Measurements from ENCODE around the gene FBN3.
"Not testable (repeated sequence)": the region's sequence is repeated elsewhere in the genome, so short reads cannot be mapped to it uniquely, and the experiment has no call there.

Gene FBN3

GRCh38 chr19:8109890-8110662 lies 39.3 kb downstream of the FBN3 start:
- Histone ChIP-seq H3K36me3 (ENCODE audit: insufficient read depth, low read length) (peaks cover 22% of the 10 kb centered on the region; the same call in 1 of the 2 replicates), H3K9ac (ENCODE audit: insufficient read length) (no peak overlapping the region), H3K9me3 (ENCODE audit: low read depth, low read length) (no peaks in the 10 kb centered on the region), H3K27ac (no peak overlapping the region), H3K4me3 (no peak overlapping the region)
- TF ChIP-seq FOXP2 (optimal IDR thresholded peaks at IDR 0.05; ENCODE audit: control extremely low read depth, extremely low read length, insufficient read depth) (no peak), POLR2AphosphoS5 (IDR thresholded peaks at IDR 0.05; ENCODE audit: borderline replicate concordance, low read depth, low read length) (no peak)
- DNase-seq (ENCODE audit: low read depth, low spot score) = no peak

GRCh38 chr19:8109455-8109854 lies 39.9 kb downstream of the FBN3 start:
- H3K9ac ChIP-seq (ENCODE audit: insufficient read length) = no peak overlapping the region
- H3K9me3 ChIP-seq (ENCODE audit: low read depth, low read length) = no peaks in the 10 kb centered on the region
- peaks cover 22% of the 10 kb centered on the region; the same call in 1 of the 2 replicates for H3K36me3 ChIP-seq (ENCODE audit: insufficient read depth, low read length)
- no peak overlapping the region for H3K4me3 ChIP-seq
- no peak overlapping the region for H3K27ac ChIP-seq
- DNase-seq (ENCODE audit: low read depth, low spot score) = no peak
- TF ChIP-seq EZH2 (IDR thresholded peaks at IDR 0.05) (no peak), POLR2AphosphoS5 (IDR thresholded peaks at IDR 0.05; ENCODE audit: borderline replicate concordance, low read depth, low read length) (no peak), FOXP2 (optimal IDR thresholded peaks at IDR 0.05; ENCODE audit: control extremely low read depth, extremely low read length, insufficient read depth) (no peak)

- Histone ChIP-seq H3K36me3 (ENCODE audit: insufficient read depth, low read length) (peaks cover 22% of the 10 kb centered on the region; the same call in 1 of the 2 replicates), H3K9ac (ENCODE audit: insufficient read length) (no peak overlapping the region), H3K9me3 (ENCODE audit: low read depth, low read length) (no peaks in the 10 kb centered on the region), H3K4me3 (no peak overlapping the region), H3K27ac (no peak overlapping the region)
- TF ChIP-seq EZH2 (IDR thresholded peaks at IDR 0.05) (no peak), POLR2AphosphoS5 (IDR thresholded peaks at IDR 0.05; ENCODE audit: borderline replicate concordance, low read depth, low read length) (no peak), FOXP2 (optimal IDR thresholded peaks at IDR 0.05; ENCODE audit: control extremely low read depth, extremely low read length, insufficient read depth) (no peak)
- DNase-seq (ENCODE audit: low read depth, low spot score) = no peak
These were observed 40.6 kb downstream of the FBN3 start for GRCh38 chr19:8108560-8109445.

- no peak for DNase-seq (ENCODE audit: low read depth, low spot score)
- no peak overlapping the region for H3K4me3 ChIP-seq
- no peak for TF ChIP-seq EZH2 (IDR thresholded peaks at IDR 0.05)
- no peak for TF ChIP-seq FOXP2 (optimal IDR thresholded peaks at IDR 0.05; ENCODE audit: control extremely low read depth, extremely low read length, insufficient read depth)
- TF ChIP-seq POLR2AphosphoS5 (IDR thresholded peaks at IDR 0.05; ENCODE audit: borderline replicate concordance, low read depth, low read length) = no peak
- H3K9me3 ChIP-seq (ENCODE audit: low read depth, low read length) = no peaks in the 10 kb centered on the region
- no peak overlapping the region for H3K27ac ChIP-seq
- peaks cover 30% of the 10 kb centered on the region; the same call in 1 of the 2 replicates for H3K36me3 ChIP-seq (ENCODE audit: insufficient read depth, low read length)
- H3K9ac ChIP-seq (ENCODE audit: insufficient read length) = no peak overlapping the region
These were observed 42.0 kb downstream of the FBN3 start for GRCh38 chr19:8107301-8107903.

GRCh38 chr19:8105471-8105870 lies 43.9 kb downstream of the FBN3 start:
- H3K36me3 ChIP-seq (ENCODE audit: insufficient read depth, low read length) = peaks cover 32% of the 10 kb centered on the region; the same call in 1 of the 2 replicates
- H3K9ac ChIP-seq (ENCODE audit: insufficient read length) = no peak overlapping the region
- H3K4me3 ChIP-seq = no peak overlapping the region
- no peak for TF ChIP-seq FOXP2 (optimal IDR thresholded peaks at IDR 0.05; ENCODE audit: control extremely low read depth, extremely low read length, insufficient read depth)
- TF ChIP-seq EZH2 (IDR thresholded peaks at IDR 0.05) = no peak
- no peak for TF ChIP-seq POLR2AphosphoS5 (IDR thresholded peaks at IDR 0.05; ENCODE audit: borderline replicate concordance, low read depth, low read length)
- H3K27ac ChIP-seq = no peak overlapping the region
- no peak for DNase-seq (ENCODE audit: low read depth, low spot score)
- H3K9me3 ChIP-seq (ENCODE audit: low read depth, low read length) = no peaks in the 10 kb centered on the region

- H3K4me3 ChIP-seq; H3K27ac ChIP-seq; H3K9me3 ChIP-seq (ENCODE audit: low read depth, low read length); DNase-seq (ENCODE audit: low read depth, low spot score); H3K9ac ChIP-seq (ENCODE audit: insufficient read length): not testable (repeated sequence)
- H3K36me3 ChIP-seq (ENCODE audit: insufficient read depth, low read length) = peaks cover 45% of the 10 kb centered on the region
These were observed 47.5 kb downstream of the FBN3 start for GRCh38 chr19:8101910-8102309.

GRCh38 chr19:8101311-8101710 lies 48.1 kb downstream of the FBN3 start:
- TF ChIP-seq FOXP2 (optimal IDR thresholded peaks at IDR 0.05; ENCODE audit: control extremely low read depth, extremely low read length, insufficient read depth) (no peak), EZH2 (IDR thresholded peaks at IDR 0.05) (no peak), POLR2AphosphoS5 (IDR thresholded peaks at IDR 0.05; ENCODE audit: borderline replicate concordance, low read depth, low read length) (no peak)
- Histone ChIP-seq H3K9me3 (ENCODE audit: low read depth, low read length) (peaks cover 5% of the 10 kb centered on the region; the same call in 1 of the 2 replicates), H3K9ac (ENCODE audit: insufficient read length) (no peak overlapping the region), H3K36me3 (ENCODE audit: insufficient read depth, low read length) (peaks cover 45% of the 10 kb centered on the region), H3K27ac (no peak overlapping the region), H3K4me3 (no peak overlapping the region)
- DNase-seq (ENCODE audit: low read depth, low spot score) = no peak
